GM19324 (cell line): ENCODE results near the gene JCAD.
"Not testable (repeated sequence)": the region's sequence is repeated elsewhere in the genome, so short reads cannot be mapped to it uniquely, and the experiment has no call there.

ENCODE experiments used
- ATAC-seq: cut with Tn5 transposase; IDR thresholded peaks from one replicate; pipeline ENCODE4 v1.9.1; 2021; ENCODE audit warnings: mild to moderate bottlenecking, moderate library complexity; ENCODE audit not compliant: unreplicated experiment, low FRiP score

JCAD gene, protein sequence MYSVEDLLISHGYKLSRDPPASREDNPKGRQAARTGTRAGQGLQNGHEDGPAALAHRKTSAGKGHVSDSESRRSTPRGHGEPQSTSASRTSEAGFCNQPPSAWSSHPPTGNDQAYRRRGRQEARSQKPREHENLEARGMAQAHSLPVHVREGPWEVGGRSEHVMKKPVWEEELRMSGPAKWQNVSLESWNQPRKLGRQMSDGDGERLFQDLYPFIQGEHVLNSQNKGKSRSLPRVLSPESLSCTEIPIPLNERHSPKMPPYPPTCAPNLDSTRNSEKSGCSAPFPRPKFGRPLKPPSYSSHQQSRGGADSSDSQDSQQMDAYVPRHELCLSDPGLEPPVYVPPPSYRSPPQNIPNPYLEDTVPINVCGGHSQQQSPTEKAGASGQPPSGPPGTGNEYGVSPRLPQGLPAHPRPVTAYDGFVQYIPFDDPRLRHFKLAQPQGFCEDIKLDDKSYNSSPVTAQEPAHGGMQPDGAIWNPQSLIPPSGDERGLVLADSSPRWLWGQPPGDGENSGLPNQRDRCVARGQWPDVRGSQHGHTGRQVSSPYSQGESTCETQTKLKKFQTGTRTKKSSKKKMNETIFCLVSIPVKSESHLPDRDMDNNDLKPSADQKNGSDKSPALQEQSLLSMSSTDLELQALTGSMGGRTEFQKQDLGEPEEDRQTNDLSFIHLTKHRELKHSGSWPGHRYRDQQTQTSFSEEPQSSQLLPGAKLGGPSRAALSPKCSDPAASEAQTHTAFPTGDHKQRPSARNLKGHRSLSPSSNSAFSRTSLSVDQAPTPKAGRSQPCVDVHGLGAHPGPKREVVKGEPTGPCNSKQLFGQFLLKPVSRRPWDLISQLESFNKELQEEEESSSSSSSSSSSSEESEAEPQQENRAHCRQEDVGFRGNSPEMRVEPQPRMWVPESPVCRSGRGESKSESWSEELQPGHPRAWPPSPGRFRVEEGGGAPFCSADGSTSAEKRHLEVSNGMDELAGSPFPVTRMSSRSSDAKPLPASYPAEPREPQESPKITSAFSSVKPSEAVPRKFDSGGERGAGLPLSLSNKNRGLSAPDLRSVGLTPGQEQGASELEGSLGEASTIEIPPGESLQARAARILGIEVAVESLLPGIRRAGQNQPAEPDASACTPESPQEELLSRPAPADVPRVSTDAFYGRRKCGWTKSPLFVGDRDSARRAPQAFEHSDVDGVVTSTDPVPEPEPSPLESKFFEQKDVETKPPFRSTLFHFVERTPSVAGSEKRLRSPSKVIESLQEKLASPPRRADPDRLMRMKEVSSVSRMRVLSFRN (N-terminal part only)

DNA sequence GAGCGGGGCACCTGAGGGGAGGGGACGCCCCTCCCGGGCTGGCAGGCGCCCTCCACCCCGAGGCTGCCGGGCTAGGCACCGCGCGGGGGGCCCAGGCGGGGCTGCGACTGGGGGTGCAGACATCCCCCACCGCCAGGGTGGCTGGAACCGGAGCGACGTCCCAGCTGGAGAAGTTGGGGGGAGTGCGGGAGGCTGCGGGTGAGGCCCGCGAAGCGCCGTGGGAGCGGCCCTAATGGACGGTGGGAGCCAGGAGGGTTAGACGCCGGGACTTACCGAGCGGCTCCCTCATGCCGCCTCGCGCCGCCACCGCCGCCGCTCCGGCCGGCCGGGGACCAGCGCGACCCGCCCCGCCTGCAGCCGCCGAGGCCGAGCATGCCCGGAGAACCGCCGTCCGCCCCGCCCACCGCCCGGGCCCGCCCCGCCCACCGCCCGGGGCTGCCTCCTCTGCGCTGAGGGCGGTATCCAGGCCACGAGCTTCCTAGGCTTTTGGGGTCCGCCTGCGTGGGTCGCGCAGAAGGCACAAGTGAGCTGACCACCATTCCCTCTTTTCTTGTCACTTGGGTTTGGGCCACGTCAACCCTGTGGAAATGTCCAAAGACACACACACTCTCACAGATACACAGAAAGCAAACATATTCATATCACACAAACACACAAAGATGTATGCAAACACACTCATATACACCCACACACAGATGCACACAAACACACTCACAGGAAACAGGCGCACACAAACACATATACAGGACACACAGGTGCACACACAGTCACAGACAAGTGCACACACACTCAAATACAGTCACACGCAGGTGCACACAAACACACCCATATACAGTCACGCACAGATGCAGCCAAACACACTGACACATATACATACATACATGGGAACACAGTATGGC, at the start of gene JCAD:
Gene JCAD (minus strand): TSS at position 378 of the 899 bp plus-strand sequence. CDS start 11,774 bp downstream, outside the sequence.
- no peak for ATAC-seq

DNA sequence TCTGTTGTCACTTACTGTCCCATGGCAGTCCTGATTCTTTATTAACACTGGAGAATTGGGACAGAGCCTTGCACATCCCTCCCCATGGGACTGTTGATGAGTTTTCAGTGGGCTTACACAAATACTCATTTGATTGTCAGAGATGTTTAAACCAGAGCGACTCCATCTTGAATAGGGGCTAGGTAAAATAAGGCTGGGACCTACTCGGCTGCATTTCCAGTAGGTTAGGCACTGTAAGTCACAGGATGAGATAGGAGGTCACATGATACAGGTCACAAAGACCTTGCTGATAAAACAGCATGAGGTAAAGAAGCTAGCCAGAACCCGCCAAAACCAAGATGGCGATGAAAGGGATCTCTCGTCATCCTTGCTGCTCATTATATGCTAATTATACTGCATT, 47.6 kb upstream of the JCAD start:
- ATAC-seq = no peak

DNA sequence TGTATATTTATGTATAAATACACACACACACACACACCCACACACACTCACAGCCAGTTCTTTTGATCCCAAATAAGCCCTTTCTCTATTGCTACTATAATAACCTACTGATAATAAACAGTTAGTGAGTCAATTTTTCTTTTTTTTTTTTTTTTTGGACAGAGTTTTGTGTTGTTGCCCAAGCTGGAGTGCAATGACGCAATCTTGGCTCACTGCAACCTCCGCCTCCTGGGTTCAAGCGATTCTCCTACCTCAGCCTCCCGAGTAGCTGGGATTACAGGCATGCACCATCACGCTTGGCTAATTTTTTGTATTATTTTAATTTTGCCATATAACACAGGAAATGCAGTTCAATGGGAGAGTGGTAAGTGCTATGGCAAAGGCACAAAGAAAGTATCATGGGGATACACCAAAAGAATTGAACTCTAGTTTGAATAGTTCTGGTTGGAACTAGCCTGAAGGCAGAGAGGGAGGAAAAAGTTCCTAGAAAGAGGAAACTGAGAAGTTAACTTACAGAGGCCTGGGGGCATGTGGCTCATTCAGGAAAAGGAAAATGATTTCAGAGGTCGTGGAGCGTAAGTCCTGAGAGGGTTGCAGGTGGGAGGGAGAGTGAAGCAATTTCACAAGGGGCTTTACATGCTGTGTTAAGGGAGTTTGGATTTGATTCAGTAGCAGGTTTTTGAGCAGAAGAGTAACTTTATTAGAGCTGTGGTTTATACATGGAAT, 44.4 kb upstream of the JCAD start:
- no peak for ATAC-seq

DNA sequence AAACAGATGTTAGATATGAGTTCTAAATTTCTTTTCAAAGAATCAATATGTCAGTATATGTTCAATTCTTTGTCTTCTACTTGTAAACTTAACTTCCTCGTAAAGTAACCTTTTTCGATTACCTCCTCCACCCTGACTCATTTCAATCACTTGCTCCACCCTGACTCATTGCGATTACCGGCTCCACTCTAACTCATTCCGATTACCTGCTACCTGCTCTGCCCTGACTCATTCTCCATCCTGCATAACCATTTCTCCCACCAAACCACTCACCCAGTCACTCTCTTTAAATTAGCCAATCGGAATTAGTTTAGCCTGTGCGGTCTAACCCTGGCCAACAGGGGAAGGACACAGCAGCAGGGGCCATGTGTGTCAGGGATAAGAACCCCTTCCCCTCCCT, 40.3 kb upstream of the JCAD start:
- not testable (repeated sequence) for ATAC-seq

DNA sequence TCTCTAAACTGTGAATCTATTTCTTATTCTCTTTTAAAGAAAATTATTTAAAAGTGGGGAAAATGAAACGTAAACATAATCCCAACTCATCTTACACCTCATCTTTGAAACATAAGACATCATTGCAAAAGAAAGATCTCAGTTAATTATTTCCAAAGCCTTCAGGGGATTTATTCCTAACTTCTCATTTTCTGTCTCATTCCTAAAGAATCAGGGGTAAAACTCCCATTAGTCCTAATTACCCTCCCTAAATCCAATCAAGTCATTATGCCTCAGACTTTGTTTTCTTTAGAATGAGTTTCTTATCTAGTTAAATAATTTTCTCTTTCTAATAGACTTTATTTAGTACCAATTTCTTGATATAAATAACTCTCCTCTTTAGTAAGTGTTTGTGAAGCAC, 39.7 kb upstream of the JCAD start:
- ATAC-seq = no peak

DNA sequence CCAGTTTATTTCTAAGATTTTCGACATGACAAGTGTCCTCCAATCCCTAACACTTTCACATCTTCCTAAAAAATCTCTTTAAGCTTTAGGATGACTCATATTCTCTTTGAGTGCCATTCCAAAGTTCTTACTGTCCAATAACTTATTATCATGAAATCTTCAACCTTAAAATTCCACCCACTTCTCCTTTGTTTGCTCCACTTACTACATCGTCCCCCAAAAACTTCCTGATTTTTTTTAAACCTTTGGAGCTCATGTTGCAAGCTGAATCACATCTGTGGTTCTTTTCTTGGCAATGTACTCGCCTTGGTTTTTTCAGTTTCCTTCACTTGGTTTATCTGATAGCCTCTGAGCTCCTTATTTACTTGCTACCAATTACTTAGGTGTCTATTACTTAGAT, 39.2 kb upstream of the JCAD start:
- no peak for ATAC-seq

DNA sequence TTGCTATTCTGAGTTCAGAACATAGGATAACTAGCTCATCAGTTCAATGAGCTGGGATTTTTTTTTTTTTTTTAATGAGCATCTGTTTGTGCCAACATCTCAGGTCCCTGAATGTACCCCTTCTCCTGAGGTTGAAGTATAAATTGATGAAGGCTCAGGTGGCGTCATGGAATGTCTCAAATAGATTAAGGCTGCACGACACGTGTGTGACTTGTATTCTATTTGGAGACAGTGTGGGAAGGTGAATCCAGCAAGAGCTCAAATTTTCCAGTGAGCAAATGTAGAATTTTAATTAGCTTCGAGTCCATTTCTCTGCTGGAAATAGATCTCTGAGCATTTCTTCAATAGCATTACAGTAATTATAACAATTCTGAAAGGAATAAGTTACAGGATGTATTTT, 37.2 kb upstream of the JCAD start:
- ATAC-seq = no peak

DNA sequence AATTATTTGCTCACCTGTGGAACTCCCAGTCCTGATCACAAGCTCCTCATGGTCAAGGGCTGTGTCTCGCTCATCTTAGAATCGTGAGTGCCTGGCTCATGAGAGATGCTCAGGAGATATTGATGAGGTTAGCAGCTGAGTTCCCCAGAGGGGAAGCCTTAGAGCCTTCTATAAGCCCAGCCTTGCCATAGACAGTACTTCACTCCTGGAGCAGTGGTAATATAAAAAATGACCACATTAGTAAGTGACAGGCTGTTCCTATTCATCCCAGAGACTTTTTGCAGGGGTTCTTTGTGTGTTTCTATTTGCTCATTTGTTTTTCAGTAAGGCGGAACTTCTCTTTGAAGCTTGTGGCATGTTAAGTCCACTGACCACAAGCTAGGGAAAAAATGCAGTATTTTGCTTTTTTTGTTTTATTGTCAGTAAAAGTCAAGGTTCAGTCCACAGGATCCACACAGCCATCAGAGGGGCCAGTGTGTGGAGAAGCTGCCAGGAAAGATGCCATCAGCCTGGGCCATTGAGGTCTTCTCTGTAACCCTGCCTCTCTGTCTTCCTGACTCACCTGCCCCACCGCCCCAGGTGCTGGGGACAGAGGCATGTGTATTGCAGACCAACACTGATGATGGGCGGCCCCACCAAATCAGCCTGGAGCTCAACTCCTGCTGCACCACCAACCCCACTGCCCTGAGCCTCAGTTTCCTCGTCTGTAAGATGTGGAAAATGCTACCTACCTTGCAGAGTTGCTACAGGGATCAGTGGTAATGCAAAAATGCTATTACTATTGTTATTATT, 36.4 kb upstream of the JCAD start:
- no peak for ATAC-seq

DNA sequence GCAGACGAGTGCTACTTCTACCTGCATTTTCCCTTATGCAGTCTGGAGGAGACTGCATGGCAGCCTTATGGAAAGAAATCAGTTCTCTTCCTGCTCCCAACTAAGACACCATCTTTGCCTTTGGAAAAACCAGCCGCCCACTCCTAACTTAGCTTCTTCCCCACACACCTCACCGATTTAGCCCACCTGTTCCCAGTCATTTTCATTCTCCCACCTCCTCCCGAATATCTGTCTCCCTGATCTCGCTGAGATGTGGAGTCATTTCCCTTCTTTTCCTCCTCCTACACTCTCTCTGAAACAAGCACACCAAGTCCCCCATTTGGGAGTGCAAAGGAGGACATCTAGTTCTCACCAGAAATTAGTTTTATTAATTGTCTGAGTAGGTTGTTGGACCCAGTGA, 35.2 kb upstream of the JCAD start:
- no peak for ATAC-seq

DNA sequence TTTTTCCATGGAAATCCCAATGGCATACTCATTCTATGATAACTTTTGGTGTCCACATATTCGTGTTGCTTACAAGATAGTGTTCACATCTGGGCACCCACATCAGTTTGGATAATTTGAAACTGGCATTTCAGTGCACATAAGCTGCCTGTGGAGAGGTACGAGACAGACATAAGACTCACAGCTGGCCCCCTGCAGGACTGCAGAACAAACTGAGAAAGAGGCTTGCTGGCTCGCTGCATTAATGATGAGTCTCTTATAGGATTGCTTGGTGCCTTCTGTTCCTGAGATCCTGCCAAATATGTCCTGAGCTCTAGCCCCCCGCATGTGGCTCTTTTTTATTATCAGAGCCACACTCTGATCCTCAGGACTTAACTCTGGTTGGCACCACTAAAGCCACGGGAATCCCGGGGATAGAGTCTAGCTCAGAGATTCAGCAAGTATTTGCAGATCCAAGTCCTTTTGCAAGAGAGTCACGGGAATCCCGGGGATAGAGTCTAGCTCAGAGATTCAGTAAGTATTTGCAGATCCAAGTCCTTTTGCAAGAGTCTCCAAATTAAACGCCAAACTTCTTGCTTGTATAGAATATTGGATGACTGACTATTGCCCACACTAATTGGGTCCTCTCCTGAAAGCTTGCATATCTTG, 34.0 kb upstream of the JCAD start:
- ATAC-seq = no peak

DNA sequence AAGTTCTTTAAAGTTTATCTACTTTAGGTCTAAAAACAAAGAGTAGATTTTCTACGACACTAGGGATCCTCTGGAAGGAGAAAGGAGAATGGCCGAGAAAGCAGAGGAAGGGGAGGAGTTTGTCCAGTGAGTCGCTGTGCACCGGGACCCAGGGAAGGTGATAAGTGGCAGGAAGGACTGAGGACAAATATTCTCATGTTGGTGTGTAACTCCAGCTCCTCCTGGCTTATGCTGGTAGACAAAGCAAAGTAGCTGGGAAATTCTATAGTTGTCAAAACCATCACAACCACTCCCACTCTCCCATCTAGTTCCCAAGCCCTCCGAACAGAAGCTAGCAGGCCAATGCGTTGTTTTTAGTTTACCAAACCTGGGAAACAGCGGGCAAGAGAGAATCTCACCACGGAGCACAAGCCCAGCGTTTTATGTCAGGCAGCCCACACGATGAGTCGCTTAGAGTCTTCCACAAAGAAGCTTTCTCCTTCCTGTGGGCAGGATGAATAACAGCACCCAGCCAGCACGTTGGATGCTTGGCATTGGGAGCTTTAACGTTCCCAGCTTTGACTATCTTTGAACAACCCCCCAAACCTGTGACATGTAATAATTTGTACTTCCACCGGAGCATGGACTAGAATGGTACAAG, 32.9 kb upstream of the JCAD start:
- no peak for ATAC-seq

DNA sequence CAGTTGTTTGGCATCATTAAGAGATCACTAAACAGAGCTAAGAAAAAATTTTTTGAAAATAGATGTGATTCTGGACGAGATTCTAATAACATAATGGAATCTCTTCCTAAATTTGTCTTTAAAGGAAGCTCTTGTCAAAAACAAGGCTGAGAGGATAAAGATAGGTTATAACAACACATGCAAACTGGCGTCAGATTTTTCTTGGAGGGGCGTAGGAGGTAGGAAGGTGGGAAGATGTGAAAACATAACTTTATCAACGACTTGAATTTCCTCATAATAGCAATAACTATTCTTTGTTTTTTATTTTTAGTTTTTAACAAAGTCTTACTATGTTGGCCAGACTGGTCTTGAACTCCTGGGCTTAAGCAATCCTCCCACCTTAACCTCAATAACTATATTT, 31.8 kb upstream of the JCAD start:
- ATAC-seq = no peak

DNA sequence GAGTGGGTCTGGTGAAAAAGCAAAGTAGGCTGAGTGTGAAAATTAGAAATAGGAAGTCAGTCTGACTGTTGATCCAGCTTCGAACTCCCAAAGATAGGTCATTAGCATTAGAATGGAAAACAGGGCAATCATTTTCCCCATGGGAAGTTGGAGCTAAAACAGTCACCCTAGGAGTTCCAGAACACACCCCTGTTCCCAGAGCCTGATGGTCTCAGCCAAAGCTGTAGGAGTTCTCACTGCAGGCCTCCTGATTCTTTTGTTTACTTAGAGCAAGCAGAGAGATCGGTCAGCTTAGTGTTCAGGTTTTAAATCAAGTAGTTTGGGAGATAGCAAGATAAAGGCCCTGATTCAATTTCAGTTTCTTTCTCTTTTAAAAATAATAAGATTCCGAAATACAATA, 28.8 kb upstream of the JCAD start:
- ATAC-seq = no peak

DNA sequence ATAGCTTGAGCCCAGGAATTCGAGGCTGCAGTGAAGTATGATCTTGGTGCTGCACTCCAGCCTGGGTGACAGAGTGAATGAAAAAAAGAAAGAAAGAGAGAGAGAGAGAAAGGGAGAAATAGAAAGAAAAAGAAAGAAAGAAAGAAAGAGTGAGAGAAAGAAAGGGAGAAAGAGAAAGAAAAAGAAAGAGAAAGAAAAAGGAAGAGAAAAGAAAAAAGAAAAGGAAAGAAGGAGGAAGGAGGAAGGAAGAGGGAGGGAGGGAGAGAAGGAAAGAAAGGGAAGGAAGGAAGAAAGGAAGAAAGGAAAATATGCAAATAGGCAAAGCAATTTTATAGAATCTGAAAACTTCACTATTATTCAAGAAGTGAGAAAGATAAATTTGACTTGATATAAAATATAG, 24.5 kb upstream of the JCAD start:
- ATAC-seq = no peak

DNA sequence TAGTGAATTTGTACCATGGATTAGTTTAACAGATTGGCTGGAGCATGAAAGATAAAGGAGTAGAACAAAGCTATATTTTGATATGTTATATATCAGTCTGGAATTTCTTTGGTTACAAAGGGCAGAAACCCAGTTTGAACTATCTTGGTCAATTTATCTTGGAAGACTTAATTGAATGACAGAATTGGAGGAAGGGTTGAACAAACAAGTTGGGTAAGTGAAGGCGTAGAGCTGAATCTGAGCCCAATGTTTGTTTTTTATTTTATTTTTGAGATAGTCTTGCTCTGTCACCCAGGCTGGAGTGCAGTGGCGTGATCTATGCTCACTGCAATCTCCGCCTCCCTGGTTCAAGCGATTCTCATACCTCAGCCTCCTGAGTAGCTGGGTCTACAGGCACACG, 21.8 kb upstream of the JCAD start:
- no peak for ATAC-seq

DNA sequence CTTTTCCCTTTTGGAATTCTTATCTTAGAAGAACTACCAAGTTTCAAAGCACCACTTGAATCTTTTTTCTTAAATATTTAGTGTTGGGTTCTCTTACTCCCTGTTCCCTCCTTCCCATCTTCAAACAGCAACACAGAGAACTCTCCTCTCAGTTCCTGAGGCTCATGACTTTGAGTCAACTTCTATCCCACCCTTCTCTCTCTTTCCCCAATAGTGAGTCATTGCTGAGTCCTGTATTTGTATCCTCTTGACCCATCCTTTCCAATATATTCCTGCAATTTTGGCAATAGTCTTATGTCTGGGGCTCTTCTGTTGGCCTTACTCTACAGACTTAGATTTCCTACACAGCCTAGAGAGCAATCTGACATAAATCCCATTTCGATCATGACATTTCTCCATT, 20.8 kb upstream of the JCAD start:
- ATAC-seq = no peak

DNA sequence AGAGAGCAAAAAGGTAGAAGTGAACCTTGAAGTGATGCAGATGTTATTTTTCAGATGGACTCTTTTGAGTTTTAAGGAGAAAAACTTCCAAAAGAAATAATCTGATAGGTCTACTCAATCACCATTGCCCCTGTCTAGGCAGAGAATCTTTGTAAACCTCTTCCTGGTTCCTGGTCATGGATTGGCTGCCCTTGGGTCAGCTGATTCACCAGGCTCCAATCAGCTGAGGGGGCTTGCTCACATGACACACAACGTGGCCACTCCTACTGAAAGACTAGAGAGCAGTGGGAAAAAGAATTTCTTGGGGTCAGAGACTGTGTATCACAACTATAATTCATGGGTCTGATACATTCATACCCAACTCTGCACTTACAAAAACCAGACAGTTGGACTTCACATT, 20.0 kb upstream of the JCAD start:
- ATAC-seq = no peak

DNA sequence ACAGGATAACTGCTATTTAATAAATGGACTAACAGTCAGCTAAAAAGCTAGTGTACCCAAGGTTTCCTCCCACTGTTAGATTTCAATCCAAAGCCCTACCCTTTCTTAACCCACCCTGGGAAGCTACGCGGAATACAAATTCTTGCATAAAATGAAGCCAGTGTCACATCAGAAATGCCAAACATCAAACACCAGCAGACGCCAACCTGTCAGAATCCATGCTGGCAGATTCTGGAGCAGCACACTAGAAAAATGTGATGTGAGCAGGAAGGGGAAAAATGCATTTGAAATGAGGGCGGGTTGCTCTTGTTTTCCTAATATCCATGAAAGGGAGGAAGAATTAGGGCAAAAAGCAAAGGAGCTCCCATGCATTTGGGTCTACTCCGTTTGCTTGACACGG, 16.1 kb upstream of the JCAD start:
- ATAC-seq = no peak
